Large intestine (tissue), 3 donors: ENCODE data around the gene CXADR. TPM values are rescaled to one million over a fixed set of nuclear protein-coding genes. Genes with fewer than 3 reads are reported as not detected.
"Not testable (repeated sequence)": the region's sequence is repeated elsewhere in the genome, so short reads cannot be mapped to it uniquely, and the experiment has no call there.

Source experiments
- DNase-seq, 2 donors: peaks; one replicate each; pipeline versions ENCODE4 v3.0.0 to v3.0.0-alpha.2; 2013
- H3K27ac ChIP-seq: one replicate; pipeline ENCODE4 v1.5.1; 2013; ENCODE audit warnings: low read length
- H3K27me3 ChIP-seq: 2 replicates; pipeline ENCODE4 v1.6.1; 2013; ENCODE audit warnings: low read length; ENCODE audit not compliant: control insufficient read depth, insufficient read depth
- H3K36me3 ChIP-seq: 2 replicates; pipeline ENCODE4 v1.6.1; 2013; ENCODE audit warnings: low read length; ENCODE audit not compliant: control insufficient read depth, insufficient read depth
- H3K4me1 ChIP-seq: one replicate; pipeline ENCODE4 v1.6.1; 2013; ENCODE audit warnings: low read length; ENCODE audit not compliant: control insufficient read depth, insufficient read depth
- H3K4me3 ChIP-seq: one replicate; pipeline ENCODE4 v1.5.1; 2013; ENCODE audit warnings: low read length
- H3K9me3 ChIP-seq: one replicate; pipeline ENCODE4 v1.6.1; 2013; ENCODE audit warnings: mild to moderate bottlenecking, low read depth, low read length, moderate library complexity; ENCODE audit not compliant: control insufficient read depth
- WGBS: methylation state at CpG from one replicate; pipeline ENCODE4 v1.1.5; 2013; ENCODE audit warnings: low lambda C conversion rate; ENCODE audit not compliant: insufficient coverage; 5-methylcytosine and 5-hydroxymethylcytosine counted together
- polyA plus RNA-seq: library from polyadenylated mRNA; unstranded; fragments of 120-200 nt; gene quantifications from one replicate; pipeline ENCODE4 v1.2.1, GENCODE V29; 2013

Gene CXADR
- polyA plus RNA-seq, 1 donor = 56.5 TPM

DNA sequence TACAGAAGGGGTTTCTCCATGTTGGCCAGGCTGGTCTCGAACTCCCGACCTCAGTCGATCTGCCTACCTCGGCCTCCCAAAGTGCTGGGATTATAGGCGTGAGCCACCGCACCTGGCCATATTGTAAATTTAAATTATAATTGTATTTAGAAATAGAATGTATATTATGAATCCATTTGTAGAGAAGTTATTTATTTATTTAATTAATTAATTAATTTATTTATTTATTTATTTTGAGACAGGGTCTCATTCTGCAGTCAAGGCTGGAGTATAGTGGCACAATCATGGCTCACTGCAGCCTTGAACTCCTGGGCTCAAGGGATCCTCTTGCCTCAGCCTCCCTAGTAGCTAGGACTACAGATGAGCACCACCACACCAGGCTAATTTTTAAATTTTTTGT is 34.7 kb upstream of the CXADR start:
- not testable (repeated sequence) for H3K4me1 ChIP-seq, H3K27ac ChIP-seq, H3K36me3 ChIP-seq, H3K9me3 ChIP-seq, DNase-seq, H3K4me3 ChIP-seq, H3K27me3 ChIP-seq
- no CpG with 5 or more reads among the region's 6 CpGs for WGBS

GRCh38 chr21:17479606-17480005 is 33.2 kb upstream of the CXADR start:
- no peak for DNase-seq
- no CpG with 5 or more reads among the region's 2 CpGs for WGBS
- Histone ChIP-seq H3K4me1 (peaks cover 4% of the 10 kb centered on the region), H3K9me3 (no peaks in the 10 kb centered on the region), H3K4me3 (no peak overlapping the region), H3K27me3 (no peaks in the 10 kb centered on the region), H3K36me3 (no peaks in the 10 kb centered on the region), H3K27ac (no peak overlapping the region)

DNA sequence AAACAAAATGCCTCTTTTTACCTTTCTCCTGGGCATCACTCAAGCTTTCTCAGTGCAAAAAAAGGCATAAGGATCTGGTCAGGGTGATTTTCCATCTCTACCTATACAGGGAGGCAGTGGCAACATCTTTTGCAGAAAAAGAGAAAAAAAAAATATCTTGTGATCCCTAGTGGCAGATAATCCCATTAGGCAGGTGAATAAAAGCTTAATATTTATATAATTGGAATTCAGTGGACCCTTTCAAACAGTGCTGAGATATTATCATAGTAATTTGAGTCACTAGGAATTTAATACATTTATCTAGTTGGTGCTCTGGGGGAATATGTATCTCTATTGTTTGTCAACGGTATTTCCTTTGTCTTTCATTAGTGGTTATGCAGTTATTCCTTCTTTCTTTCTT is 29.9 kb upstream of the CXADR start:
- H3K9me3 ChIP-seq = no peaks in the 10 kb centered on the region
- no peak overlapping the region for H3K27ac ChIP-seq
- no peak for DNase-seq
- 88% methylated on average over 1 of the region's 1 CpG for WGBS
- H3K36me3 ChIP-seq = no peaks in the 10 kb centered on the region
- no peak overlapping the region for H3K4me3 ChIP-seq
- no peaks in the 10 kb centered on the region for H3K4me1 ChIP-seq
- no peaks in the 10 kb centered on the region for H3K27me3 ChIP-seq

GRCh38 chr21:17488620-17489019 is 24.2 kb upstream of the CXADR start:
- DNase-seq = no peak
- no peaks in the 10 kb centered on the region for H3K36me3 ChIP-seq
- no peaks in the 10 kb centered on the region for H3K9me3 ChIP-seq
- no peak overlapping the region for H3K27ac ChIP-seq
- no peak overlapping the region for H3K4me3 ChIP-seq
- no peaks in the 10 kb centered on the region for H3K27me3 ChIP-seq
- H3K4me1 ChIP-seq = peaks cover 4% of the 10 kb centered on the region

- H3K27me3 ChIP-seq, H3K27ac ChIP-seq, DNase-seq, H3K4me1 ChIP-seq, H3K4me3 ChIP-seq, H3K36me3 ChIP-seq, H3K9me3 ChIP-seq: not testable (repeated sequence)
- WGBS = no CpG with 5 or more reads among the region's 3 CpGs
These were observed 23.3 kb upstream of the CXADR start for GRCh38 chr21:17489565-17489964.

DNA sequence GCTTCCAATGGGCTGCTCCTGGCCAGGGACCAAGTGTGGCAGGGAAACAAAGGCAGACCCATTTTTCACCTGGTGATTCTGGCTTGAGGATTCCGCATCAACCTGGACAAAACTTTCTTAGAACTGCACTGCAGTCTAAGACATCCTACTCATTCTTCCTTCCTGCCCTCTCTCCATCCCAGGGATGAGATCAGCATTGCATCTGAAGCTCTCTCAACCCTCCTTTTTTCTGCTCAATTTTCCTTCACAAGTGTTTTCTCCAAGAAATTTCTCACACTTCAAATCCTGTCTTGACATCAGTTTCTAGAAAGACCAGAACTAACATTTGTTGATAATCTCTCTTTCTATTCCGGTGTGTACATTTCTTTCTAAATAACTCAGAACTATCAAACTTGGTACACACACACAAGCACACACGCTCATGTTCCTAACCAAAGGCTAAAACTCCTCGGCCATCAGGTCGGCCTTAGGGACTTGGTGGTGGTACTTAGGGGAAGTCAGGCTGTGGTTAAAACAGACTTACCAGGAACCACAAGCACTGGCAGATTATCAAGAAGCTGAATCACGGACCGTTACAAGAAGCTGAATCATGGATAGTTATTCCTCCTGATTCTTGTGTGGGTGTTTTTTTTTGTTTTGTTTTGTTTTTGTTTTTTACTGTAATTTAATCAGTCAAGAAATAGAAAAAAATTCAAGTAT is 21.0 kb upstream of the CXADR start:
- Histone ChIP-seq H3K36me3 (no peaks in the 10 kb centered on the region), H3K4me3 (no peak overlapping the region), H3K4me1 (peaks cover 4% of the 10 kb centered on the region), H3K27me3 (no peaks in the 10 kb centered on the region), H3K27ac (no peak overlapping the region), H3K9me3 (no peaks in the 10 kb centered on the region)
- WGBS = no CpG with 5 or more reads among the region's 7 CpGs
- DNase-seq = no peak

GRCh38 chr21:17492415-17493168 is 20.3 kb upstream of the CXADR start:
- peak; percentile 52 to 76 for DNase-seq
- H3K27ac ChIP-seq = no peak overlapping the region
- no peak overlapping the region for H3K4me3 ChIP-seq
- no peaks in the 10 kb centered on the region for H3K27me3 ChIP-seq
- no CpG with 5 or more reads among the region's 6 CpGs for WGBS
- H3K9me3 ChIP-seq = no peaks in the 10 kb centered on the region
- no peaks in the 10 kb centered on the region for H3K36me3 ChIP-seq
- H3K4me1 ChIP-seq = peaks cover 4% of the 10 kb centered on the region

GRCh38 chr21:17494051-17494450 is 18.8 kb upstream of the CXADR start:
- Histone ChIP-seq H3K36me3 (no peaks in the 10 kb centered on the region), H3K4me1 (peaks cover 4% of the 10 kb centered on the region), H3K27me3 (no peaks in the 10 kb centered on the region), H3K4me3 (no peak overlapping the region), H3K9me3 (no peaks in the 10 kb centered on the region), H3K27ac (no peak overlapping the region)
- DNase-seq = no peak
- no CpG with 5 or more reads among the region's 3 CpGs for WGBS

GRCh38 chr21:17495680-17496079 is 17.2 kb upstream of the CXADR start:
- no peaks in the 10 kb centered on the region for H3K36me3 ChIP-seq
- DNase-seq = no peak
- H3K9me3 ChIP-seq = no peaks in the 10 kb centered on the region
- H3K4me3 ChIP-seq = no peak overlapping the region
- peaks cover 4% of the 10 kb centered on the region for H3K4me1 ChIP-seq
- no peaks in the 10 kb centered on the region for H3K27me3 ChIP-seq
- no CpG with 5 or more reads among the region's 2 CpGs for WGBS
- no peak overlapping the region for H3K27ac ChIP-seq

GRCh38 chr21:17497316-17497715 is 15.5 kb upstream of the CXADR start:
- Histone ChIP-seq H3K4me3 (no peak overlapping the region), H3K9me3 (no peaks in the 10 kb centered on the region), H3K4me1 (peaks cover 4% of the 10 kb centered on the region), H3K36me3 (no peaks in the 10 kb centered on the region), H3K27me3 (no peaks in the 10 kb centered on the region), H3K27ac (no peak overlapping the region)
- DNase-seq = no peak

DNA sequence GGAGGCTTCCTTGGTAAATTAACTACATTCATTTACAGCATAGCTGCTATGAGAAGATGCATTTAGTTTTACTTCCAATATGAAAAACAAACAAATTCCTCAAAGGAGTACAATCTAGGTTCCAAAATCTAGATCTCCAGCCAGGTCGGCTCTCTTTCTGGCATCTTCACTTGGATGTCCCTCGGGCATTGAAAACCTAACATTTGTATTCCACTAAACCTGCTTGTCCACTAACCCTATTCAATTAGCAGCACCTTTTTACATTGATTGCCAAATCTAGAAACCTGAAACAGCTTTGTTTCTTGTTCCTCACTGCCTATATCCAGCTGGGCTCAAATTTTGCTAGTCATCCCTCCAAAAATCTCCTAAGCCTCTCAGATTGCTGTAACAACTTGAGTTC is 14.3 kb upstream of the CXADR start:
- no peaks in the 10 kb centered on the region for H3K9me3 ChIP-seq
- no peak for DNase-seq
- no peak overlapping the region for H3K4me3 ChIP-seq
- no peaks in the 10 kb centered on the region for H3K36me3 ChIP-seq
- H3K27ac ChIP-seq = no peak overlapping the region
- no peaks in the 10 kb centered on the region for H3K27me3 ChIP-seq
- no peaks in the 10 kb centered on the region for H3K4me1 ChIP-seq
- no CpG with 5 or more reads among the region's 2 CpGs for WGBS
